ENCODE measurements around the gene ANKRD44.
A peak's percentile ranks its signal among the peaks of the same experiment; 100 is the strongest.

ANKRD44 gene

DNA sequence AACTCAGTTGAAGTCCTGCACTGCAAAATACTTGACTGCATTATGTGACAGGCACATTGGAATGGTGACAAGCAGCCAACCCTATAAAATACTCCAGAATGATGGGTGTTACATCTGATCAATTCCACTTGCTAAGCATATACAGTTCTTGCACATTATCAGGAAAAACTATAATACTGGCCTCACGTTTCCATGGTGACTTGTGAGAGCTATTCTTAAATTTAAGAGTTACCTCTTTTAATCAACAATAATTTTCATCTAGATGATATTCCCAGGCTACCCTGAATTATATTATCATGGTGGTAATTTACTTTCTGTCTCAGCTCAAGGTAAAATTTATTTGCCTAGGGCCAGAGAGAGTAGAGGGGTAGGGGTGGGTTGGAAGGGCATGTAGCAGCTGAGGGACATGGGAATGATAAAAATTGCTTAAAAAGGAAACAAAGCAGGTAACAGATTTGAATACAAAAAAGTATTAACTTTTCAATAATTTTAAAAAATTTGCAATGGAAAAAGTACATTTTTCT, 251.7 kb downstream of the ANKRD44 start:
- no peak for TF ChIP-seq TAF1 (IDR thresholded peaks at IDR 0.05; ENCODE audit: borderline replicate concordance, insufficient read depth, low read length)
- TF ChIP-seq, protein P1, sequence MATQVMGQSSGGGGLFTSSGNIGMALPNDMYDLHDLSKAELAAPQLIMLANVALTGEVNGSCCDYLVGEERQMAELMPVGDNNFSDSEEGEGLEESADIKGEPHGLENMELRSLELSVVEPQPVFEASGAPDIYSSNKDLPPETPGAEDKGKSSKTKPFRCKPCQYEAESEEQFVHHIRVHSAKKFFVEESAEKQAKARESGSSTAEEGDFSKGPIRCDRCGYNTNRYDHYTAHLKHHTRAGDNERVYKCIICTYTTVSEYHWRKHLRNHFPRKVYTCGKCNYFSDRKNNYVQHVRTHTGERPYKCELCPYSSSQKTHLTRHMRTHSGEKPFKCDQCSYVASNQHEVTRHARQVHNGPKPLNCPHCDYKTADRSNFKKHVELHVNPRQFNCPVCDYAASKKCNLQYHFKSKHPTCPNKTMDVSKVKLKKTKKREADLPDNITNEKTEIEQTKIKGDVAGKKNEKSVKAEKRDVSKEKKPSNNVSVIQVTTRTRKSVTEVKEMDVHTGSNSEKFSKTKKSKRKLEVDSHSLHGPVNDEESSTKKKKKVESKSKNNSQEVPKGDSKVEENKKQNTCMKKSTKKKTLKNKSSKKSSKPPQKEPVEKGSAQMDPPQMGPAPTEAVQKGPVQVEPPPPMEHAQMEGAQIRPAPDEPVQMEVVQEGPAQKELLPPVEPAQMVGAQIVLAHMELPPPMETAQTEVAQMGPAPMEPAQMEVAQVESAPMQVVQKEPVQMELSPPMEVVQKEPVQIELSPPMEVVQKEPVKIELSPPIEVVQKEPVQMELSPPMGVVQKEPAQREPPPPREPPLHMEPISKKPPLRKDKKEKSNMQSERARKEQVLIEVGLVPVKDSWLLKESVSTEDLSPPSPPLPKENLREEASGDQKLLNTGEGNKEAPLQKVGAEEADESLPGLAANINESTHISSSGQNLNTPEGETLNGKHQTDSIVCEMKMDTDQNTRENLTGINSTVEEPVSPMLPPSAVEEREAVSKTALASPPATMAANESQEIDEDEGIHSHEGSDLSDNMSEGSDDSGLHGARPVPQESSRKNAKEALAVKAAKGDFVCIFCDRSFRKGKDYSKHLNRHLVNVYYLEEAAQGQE (IDR thresholded peaks at IDR 0.05; ENCODE audit: insufficient read depth in 1 of 2, low read depth in 2 of 2, low read length in 2 of 2): no peak
- no peak for TF ChIP-seq POLR2AphosphoS5 (IDR thresholded peaks at IDR 0.05; ENCODE audit: low read depth, low read length)
- no peak for TF ChIP-seq SIN3A (IDR thresholded peaks at IDR 0.05; ENCODE audit: borderline replicate concordance, insufficient read depth, low read length)
- no peak for TF ChIP-seq FOXP2 (optimal IDR thresholded peaks at IDR 0.05; ENCODE audit: borderline replicate concordance, extremely low read depth, extremely low read length, insufficient read depth)

DNA sequence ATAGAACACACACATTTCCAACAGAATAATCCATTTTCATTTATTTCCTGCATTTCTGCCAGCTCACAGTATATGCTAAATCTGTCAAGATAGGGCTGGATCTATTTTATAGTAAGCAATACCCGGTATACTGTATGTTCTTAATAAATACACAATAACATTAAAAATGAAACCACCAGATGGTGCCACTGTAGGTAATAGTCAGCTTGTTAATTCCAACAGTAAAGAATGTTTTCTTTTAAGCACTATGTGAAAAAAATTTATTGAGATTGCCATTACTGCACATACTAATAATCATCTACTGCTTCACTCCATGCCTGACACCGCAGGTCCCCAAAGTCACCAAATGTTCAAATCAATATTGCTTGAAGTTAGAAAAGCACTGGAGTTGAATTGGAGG, 252.6 kb downstream of the ANKRD44 start:
- TF ChIP-seq, protein P1 (IDR thresholded peaks at IDR 0.05; ENCODE audit: insufficient read depth in 1 of 2, low read depth in 2 of 2, low read length in 2 of 2): no peak
- TF ChIP-seq POLR2AphosphoS5 (IDR thresholded peaks at IDR 0.05; ENCODE audit: low read depth, low read length) (no peak), TAF1 (IDR thresholded peaks at IDR 0.05; ENCODE audit: borderline replicate concordance, insufficient read depth, low read length) (no peak), FOXP2 (optimal IDR thresholded peaks at IDR 0.05; ENCODE audit: borderline replicate concordance, extremely low read depth, extremely low read length, insufficient read depth) (no peak), SIN3A (IDR thresholded peaks at IDR 0.05; ENCODE audit: borderline replicate concordance, insufficient read depth, low read length) (no peak)

GRCh38 chr2:197055045-197055444, 255.5 kb downstream of the ANKRD44 start:
- TF ChIP-seq SIN3A (IDR thresholded peaks at IDR 0.05; ENCODE audit: borderline replicate concordance, insufficient read depth, low read length) (no peak), FOXP2 (optimal IDR thresholded peaks at IDR 0.05; ENCODE audit: borderline replicate concordance, extremely low read depth, extremely low read length, insufficient read depth) (no peak), POLR2AphosphoS5 (IDR thresholded peaks at IDR 0.05; ENCODE audit: low read depth, low read length) (no peak), TAF1 (IDR thresholded peaks at IDR 0.05; ENCODE audit: borderline replicate concordance, insufficient read depth, low read length) (no peak)
- TF ChIP-seq, protein P1 (IDR thresholded peaks at IDR 0.05; ENCODE audit: insufficient read depth in 1 of 2, low read depth in 2 of 2, low read length in 2 of 2): no peak

DNA sequence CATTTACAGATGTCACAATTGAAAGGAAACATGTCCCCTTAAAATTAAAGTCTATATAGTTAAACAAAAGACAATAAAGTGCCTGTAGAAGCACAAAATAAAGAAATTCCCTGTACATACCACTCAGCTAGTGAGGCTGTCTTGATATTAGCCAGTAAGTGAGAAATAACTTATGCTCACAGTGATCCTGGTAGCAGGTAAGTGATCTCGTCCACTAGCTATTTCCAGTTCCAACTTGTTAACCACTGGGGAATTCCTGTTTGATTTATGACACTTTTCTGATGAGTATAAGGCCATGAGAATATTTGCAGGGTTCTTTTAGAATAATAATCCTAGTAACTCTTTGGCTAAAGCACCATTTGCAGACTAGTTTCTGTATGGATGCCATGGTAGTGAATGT, 256.1 kb downstream of the ANKRD44 start:
- TF ChIP-seq, protein P1 (IDR thresholded peaks at IDR 0.05; ENCODE audit: insufficient read depth in 1 of 2, low read depth in 2 of 2, low read length in 2 of 2): no peak
- TF ChIP-seq TAF1 (IDR thresholded peaks at IDR 0.05; ENCODE audit: borderline replicate concordance, insufficient read depth, low read length): no peak
- TF ChIP-seq SIN3A (IDR thresholded peaks at IDR 0.05; ENCODE audit: borderline replicate concordance, insufficient read depth, low read length): no peak
- no peak for TF ChIP-seq FOXP2 (optimal IDR thresholded peaks at IDR 0.05; ENCODE audit: borderline replicate concordance, extremely low read depth, extremely low read length, insufficient read depth)
- no peak for TF ChIP-seq POLR2AphosphoS5 (IDR thresholded peaks at IDR 0.05; ENCODE audit: low read depth, low read length)

- TF ChIP-seq, protein P1 (IDR thresholded peaks at IDR 0.05; ENCODE audit: insufficient read depth in 1 of 2, low read depth in 2 of 2, low read length in 2 of 2): no peak
- peak; percentile 32; the same call in 1 of the 2 replicates for TF ChIP-seq POLR2AphosphoS5 (IDR thresholded peaks at IDR 0.05; ENCODE audit: low read depth, low read length)
Measured at GRCh38 chr2:197052356-197052755, 258.2 kb downstream of the ANKRD44 start.

Data from PFSK-1 (cell line).